G401.6 (cell line): ENCODE results near the gene GRWD1.
A peak's percentile ranks its signal among the peaks of the same experiment; 100 is the strongest.

Source experiments
- FAIRE-seq: peaks from 2 replicates; lab custom pipeline; 2012; peaks lifted over from hg19 to GRCh38; lab: Jason Lieb, UNC

Gene GRWD1

DNA sequence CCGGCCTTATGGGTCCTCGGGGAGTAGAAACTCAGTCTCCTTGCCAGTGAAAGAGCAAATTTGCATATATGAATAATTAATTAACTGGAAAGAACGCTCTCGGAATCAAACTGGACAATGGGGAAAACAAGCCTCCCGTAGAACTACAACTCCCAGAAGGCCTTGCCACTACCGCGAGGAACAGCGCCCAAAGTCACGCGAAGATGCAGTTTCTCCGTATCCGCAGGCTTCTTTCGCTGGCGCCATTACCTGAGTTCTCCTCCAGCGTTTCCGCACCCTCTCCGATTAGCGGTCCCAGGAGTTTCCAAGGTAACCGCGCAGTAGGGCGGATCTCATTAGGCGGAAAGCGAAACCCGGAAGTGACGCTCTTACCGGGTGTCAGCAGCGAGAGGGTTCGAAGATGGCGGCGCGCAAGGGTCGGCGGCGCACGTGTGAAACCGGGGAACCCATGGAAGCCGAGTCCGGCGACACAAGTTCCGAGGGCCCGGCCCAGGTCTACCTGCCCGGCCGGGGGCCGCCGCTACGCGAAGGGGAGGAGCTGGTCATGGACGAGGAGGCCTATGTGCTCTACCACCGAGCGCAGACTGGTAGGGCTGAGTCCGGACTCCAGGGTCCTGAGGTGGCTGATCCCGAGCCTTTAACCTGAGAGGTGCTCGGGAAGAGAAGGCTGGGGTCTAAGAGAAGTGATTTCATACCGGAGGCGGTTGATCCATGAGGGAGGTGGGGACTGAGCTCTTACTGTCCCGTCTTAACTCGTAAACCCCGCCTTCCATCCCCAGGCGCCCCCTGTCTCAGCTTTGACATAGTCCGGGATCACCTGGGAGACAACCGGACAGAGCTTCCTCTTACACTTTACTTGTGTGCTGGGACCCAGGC lies at the start of gene GRWD1:
TSS of gene GRWD1 (plus strand) at position 378 of the 876 bp plus-strand sequence. CDS start at position 401, 23 bp downstream.
- peak; percentile 99 for FAIRE-seq

DNA sequence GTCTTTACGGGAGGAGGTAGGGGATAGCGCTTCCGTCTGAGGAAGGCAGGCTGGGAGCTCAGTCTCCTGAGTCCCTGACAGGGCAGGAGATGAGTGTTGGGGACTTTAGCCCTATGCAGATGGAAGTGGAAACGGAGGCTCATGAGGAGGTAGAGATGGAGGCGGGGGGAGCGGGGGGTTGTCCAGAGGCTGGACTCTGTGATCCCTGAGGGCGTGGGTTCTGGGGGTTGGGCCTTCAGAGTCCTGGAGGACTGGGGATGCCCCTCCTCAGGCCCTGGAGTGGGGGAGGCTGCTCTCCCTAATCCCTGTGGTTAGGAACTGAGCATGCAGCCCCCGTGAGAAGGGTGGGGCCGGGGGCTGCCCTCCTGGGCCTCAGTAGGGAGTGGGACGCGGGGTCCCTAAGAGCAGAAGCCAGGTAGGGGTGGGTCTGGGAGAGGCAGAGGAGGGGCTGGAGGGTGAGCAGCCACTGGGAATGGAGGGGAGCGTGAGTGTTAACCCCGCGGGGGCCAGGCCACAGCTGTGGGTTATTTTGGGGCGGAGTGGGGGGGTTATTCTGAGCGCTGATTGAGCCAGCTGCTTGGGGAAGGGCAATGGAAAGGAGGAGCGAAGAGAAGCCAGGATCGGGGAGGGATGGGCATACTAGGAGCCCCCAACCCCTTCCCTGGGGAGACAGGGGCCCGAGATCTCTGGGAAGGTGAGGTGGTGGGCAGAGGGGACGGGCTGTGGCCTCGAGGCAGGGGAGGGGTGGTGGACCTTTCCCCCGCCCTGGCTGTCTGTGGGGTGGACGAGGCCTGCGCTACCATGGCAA lies 49.6 kb upstream of the GRWD1 start:
- FAIRE-seq: no peak

DNA sequence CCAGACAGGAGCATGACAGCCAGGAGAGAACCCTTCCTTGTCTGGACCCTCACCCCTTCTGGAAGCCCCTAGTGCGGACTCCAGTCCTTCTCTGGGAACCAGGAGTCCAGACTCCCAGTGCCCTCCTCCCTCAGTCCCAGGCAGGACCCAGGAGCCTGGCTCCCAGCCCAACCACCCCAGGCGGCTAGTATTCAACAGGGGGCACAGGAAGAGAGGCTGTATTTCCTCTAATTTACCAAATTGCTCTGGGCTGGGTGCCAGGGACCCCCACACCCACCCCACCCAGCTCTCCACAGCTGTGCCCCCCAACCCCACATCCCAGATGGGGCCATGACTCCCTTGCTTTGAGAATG lies 49.0 kb upstream of the GRWD1 start:
- FAIRE-seq: no peak

DNA sequence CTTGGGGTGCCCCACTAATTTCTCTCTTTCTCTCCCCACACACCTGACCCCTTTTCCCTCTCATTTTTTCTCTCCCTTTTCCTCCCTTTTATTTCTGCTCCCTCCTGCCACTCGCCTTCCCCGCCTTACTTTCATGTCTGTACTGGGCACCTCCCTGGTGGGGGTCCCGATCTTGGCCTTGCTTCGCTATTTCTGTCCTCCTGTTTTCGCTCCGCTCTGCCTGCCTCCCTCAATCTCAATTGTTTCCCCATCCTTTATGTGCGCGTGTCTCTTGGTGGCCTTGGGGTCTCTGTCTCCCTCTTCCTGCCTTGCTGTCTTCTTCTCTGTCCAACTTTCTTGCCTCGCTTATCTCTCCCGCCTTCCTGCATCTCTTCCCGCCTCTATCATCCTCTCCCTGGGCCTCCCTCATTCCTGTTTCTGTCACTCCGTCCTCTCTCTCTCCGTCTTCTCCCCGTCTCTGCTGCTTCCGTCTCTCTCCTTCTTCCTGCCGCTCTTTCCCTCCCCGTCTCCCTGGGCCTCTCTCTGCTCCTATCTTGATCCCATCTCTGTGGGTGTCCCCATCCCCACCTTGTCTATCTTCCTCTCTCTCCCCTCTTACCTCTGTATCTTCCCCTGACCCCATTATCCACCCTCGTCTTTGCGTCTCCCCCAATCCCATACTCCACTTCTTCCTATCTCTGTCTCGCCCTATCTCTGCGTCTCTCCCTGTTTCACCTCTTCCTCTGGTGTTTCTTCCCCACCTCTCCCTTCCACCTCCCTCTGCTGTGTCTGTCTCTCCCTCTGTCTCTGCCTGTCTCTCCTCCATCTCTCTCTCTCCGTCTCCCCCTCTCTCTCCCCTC lies 48.3 kb upstream of the GRWD1 start:
- FAIRE-seq: no peak

DNA sequence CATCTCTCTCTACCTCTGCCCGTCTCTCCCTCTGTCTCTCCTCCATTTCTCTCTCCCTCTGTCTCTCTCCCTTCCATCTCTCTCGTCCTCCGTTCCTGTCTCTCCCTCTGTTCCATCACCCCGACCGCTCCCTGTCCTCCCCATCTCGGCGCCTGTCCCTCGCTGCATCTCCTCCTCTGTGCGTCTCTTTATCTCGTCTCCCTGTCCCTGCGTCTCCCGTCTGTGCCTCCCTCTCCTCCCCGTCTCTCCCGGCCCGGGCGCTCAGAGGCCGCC lies 47.7 kb upstream of the GRWD1 start:
- FAIRE-seq: no peak

DNA sequence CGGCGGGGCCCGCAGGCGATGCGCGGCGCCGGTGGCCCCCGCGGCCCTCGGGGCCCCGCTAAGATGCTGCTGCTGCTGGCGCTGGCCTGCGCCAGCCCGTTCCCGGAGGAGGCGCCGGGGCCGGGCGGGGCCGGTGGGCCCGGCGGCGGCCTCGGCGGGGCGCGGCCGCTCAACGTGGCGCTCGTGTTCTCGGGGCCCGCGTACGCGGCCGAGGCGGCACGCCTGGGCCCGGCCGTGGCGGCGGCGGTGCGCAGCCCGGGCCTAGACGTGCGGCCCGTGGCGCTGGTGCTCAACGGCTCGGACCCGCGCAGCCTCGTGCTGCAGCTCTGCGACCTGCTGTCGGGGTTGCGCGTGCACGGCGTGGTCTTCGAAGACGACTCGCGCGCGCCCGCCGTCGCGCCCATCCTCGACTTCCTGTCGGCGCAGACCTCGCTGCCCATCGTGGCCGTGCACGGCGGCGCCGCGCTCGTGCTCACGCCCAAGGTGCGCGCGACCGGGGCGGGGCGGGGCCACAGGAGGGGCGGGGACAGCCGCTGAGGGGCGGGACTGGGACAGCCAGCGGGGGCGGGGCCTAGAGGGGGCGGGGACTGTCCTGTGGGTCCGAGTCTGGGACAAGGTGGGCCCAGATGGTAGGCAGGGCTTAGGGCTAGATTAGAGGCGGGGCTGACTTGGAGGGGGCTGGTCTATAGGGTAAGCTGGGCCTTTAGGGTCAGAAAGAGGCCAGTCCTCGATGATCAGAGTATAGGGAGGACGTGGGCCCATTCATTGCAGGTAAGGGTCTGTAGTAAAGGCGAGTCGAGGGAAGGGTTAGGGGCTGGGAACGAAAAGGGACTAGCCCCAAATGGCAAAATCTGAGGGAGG lies 47.2 kb upstream of the GRWD1 start:
- no peak for FAIRE-seq

DNA sequence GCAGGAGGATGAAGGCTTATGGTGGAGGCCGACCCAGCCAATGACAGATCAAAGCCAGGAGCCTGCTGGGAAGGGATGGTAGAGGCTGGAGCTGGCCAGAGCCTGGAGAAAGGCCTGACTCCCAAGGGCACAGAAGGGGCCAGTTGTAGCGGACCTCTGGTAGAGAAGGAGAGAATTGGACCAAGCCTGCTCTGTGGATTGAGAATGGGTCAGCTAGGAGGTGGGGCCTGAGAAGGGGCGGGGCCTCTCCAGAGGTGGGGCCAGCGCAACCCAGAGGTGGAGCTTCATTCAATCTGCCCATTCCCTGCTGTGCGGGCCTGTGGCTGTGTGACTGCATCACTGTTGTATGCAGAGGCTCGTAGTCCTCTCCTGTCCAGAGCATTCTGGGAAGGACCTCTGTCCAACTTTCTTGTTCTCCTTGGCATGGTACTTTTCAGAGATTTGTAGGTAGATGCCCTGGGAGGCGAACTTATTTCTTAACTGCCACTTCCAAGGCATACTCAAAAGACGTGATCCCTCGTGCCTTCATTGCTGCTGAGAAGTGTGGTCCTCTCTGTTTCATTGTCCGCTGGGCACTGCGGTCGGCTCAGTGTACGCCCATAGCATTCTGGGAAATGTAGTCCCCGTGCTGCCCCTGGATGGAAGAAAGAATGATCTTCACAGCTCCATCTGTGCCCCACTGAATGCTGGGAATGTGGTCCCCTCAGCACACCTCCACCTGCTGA lies 45.6 kb upstream of the GRWD1 start:
- peak; percentile 67 for FAIRE-seq

DNA sequence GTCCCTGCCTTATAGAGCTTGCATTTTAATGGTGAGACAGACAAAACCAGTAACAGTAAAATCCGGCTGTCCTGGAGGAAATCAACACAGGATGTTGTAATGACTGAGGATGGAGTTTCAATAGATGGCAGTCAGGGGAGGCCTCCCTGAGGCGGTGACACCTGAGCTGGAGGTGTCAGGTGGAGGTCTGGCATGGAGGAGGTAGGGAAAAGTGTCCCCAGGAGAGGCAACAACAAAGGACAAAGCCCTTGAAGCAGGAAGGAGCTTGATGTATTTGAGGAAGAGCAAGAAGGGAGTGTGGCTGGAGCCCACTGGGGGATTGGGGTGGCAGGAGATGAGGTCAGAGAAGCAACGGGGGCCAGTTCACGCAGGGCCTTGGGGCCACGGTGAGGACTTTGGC lies 44.5 kb upstream of the GRWD1 start:
- no peak for FAIRE-seq

DNA sequence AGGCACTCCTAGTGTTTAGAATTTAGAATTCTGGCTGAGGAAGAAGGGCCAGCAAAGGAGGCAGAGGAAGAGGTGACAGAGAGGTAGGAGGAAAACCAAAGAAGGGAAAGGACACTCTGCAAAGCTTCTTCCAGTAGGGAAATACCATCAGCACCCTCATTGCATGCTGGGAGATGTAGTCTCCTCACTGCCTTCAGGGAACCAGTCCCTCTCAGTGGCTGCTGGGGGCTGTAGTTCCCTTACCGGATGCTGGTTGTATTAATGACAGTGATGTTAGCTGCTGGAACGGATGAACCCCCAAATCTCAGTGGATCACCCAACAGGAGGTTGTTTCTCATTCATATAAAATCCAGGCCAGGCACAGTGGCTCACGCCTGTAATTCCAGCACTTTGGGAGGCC lies 42.2 kb upstream of the GRWD1 start:
- peak; percentile 85 for FAIRE-seq

DNA sequence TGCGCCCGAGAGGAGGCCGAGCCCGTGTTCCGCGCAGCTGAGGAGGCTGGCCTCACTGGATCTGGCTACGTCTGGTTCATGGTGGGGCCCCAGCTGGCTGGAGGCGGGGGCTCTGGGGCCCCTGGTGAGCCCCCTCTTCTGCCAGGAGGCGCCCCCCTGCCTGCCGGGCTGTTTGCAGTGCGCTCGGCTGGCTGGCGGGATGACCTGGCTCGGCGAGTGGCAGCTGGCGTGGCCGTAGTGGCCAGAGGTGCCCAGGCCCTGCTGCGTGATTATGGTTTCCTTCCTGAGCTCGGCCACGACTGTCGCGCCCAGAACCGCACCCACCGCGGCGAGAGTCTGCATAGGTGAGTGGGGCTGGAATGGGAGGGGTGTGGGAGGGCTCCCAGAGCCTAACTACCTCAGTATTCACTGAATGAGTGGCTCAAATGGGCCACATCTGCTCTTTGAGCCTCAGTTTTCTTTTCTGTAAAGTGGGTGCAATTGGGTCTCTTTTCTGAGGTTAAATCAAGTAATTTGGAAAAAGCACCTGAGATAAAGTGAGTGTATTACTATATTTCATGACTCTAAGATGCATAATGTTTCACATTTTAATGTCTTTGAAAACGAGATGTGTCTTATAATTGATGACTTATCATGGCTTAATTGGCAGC lies 40.6 kb upstream of the GRWD1 start:
- FAIRE-seq: no peak

DNA sequence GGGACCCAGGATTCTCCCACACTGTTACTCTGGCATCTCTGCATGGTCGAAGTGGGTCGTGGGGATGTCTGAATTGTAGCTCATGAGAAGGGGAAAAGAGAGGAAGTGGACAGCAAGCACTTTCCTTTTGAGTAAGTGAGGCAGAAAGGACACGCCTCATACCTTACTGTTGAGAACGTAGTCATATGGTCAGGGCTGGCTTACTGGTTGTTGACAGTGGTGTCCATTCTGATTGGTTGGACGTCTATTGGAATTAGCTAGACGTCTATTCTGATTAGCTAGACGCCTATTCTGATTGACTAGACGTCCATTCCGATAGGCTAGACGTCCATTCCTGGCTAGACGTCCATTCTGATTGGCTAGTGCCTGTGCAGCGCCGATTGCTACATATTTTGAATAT lies 39.9 kb upstream of the GRWD1 start:
- no peak for FAIRE-seq

DNA sequence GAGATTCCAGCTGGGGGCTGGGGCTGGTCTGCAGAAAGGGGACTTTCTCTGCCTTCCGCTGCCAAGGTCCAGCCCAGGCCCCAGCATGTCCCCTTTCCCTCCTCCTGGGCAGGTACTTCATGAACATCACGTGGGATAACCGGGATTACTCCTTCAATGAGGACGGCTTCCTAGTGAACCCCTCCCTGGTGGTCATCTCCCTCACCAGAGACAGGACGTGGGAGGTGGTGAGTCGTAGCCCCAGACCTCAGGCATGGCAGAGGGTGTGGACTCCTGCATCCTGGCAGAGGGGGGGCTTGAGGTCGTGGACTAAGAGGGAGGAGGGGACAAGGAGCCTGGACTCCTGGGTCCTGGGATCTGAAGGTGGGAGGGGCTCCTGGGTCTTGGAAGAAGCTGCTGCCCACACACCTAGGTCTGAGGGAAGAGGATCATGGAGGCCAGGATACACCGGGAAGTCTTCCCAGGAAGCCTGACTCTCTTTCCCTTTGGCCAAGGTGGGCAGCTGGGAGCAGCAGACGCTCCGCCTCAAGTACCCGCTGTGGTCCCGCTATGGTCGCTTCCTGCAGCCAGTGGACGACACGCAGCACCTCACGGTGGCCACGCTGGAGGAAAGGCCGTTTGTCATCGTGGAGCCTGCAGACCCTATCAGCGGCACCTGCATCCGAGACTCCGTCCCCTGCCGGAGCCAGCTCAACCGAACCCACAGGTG lies 31.8 kb upstream of the GRWD1 start:
- no peak for FAIRE-seq

DNA sequence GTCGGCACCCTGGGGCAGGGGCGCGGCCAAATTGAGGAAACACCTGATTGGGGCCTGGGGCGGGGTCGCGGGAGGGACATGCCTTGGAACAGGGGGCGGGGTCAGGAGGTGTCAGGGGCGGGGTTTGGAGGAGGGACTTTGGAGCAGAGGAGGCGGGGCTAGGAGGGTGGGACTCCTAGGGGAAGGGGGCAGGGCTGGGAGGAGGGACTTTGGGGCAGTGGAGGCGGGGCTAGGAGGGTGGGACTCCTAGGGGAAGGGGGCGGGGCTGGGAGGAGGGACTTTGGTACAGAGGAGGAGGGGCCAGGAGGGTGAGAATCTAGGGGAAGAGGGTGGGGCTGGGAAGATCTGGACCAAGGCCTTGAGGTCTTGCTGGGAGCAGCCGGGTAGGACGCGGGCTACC lies 30.4 kb upstream of the GRWD1 start:
- no peak for FAIRE-seq

DNA sequence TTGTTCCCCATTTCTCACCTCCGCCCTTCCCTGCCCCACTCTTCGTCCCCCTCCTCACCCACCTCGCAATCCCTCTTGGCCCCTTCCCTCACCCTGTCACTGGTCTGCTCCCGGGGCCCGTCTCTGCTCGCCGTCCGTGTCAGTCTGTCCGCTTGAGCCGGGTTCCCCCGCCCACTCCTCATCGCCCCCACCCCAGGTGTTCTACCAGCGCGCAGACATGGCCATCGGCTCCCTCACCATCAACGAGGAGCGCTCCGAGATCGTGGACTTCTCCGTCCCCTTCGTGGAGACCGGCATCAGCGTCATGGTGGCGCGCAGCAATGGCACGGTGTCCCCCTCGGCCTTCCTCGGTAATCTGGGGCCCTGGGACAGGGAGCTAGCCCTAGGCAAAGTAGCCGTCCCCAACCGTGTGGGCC lies 30.0 kb upstream of the GRWD1 start:
- no peak for FAIRE-seq

DNA sequence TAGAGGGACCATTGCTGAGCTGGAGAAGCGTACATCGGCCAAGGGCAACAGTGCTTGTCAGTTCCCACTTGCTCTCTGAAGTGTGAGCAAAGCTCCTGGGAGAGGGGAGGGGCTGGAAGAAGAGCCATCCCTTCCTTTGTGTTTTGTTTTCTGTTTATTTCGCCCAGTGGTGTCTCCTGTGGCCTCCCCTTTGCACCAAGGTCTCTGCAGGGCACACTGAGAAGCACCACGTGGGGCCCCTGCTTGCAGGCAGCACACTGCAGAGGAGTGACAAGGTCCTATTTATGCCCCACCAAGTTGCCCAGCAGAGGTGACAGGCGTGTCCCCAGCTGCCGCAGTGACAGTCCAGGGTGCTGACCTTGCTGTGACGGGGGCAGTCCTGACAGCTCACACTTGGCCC lies 28.4 kb upstream of the GRWD1 start:
- FAIRE-seq: no peak

DNA sequence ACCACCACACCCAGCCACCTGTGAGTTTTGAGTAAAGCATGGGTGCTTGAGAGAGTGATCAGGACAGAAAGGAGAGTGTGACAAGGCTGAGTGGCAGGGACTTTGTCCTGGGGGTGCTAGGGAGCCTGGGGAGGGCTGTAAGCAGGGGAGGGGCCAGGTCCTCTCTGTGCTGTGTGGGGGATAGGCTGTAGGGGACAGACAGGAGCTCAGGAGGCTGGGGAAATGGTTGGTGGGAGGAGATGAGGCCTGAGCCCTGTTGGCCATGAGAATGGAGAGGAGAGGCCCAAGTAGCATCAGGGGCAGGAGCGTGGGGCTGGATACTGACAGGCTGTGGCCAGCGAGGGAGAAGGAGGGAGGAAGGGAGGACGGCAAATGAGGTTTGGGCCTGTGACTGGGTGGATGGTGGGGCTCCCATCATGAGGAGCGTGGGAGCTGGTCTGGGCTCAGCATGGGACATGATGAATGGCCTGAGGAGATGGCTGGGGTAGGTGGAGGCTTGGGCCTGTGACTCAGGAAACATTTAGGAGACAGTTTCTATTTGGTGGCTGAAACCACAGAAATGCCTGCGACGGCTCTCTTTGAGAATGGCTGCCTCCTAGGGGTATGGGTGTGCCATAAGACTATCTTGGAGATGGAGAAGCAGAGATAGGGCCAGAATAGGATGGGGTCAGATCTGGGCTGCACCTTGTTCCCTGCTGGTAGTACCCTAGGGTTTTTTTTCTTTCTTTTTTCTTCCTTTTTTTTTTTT lies 27.3 kb upstream of the GRWD1 start:
- FAIRE-seq: no peak

DNA sequence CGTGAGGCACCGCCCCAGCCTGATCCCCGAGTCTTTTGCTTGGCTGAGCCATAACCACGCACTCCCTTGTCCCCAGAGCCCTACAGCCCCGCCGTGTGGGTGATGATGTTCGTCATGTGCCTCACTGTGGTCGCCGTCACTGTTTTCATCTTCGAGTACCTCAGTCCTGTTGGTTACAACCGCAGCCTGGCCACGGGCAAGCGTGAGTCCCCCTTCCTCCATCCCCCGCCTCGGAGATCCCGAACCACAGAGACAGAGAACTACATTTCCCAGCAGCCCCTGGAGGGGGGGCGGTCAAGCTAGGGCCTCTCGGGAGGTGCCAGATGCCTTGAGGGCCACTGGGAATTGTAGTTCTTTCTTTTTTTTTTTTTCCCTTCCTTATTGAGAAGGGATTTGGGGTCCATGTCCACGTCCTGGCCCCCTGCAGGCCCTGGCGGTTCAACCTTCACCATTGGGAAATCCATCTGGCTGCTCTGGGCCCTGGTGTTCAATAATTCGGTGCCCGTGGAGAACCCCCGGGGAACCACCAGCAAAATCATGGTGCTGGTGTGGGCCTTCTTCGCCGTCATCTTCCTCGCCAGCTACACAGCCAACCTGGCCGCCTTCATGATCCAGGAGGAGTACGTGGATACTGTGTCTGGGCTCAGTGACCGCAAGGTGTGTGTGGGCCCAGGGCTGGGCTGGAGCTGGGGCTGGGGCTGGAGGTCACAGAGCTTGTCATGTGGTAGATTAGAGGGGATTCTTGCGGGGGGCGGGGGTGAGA lies 26.4 kb upstream of the GRWD1 start:
- FAIRE-seq: no peak

DNA sequence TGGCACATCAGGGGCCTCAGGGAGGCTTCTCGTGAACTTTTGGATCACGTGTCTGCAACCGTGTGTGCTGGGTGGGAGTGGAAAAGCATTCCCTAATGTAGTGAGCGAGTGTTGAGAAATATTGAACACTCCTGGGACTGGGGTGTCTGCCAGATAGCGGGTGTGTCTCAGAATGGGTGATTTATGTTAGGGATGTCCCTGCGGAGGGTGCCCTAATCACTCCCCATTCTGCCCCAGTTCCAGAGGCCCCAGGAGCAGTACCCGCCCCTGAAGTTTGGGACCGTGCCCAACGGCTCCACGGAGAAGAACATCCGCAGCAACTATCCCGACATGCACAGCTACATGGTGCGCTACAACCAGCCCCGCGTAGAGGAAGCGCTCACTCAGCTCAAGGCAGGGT lies 24.2 kb upstream of the GRWD1 start:
- no peak for FAIRE-seq
